ENCODE measurements around the gene TARS2. TPM values are rescaled to one million over a fixed set of nuclear protein-coding genes. Genes with fewer than 3 reads are reported as not detected.
A peak's percentile ranks its signal among the peaks of the same experiment; 100 is the strongest.

TARS2 gene
- total RNA-seq, 2 donors from 2014 or later = 19.1 to 30.4 TPM

DNA sequence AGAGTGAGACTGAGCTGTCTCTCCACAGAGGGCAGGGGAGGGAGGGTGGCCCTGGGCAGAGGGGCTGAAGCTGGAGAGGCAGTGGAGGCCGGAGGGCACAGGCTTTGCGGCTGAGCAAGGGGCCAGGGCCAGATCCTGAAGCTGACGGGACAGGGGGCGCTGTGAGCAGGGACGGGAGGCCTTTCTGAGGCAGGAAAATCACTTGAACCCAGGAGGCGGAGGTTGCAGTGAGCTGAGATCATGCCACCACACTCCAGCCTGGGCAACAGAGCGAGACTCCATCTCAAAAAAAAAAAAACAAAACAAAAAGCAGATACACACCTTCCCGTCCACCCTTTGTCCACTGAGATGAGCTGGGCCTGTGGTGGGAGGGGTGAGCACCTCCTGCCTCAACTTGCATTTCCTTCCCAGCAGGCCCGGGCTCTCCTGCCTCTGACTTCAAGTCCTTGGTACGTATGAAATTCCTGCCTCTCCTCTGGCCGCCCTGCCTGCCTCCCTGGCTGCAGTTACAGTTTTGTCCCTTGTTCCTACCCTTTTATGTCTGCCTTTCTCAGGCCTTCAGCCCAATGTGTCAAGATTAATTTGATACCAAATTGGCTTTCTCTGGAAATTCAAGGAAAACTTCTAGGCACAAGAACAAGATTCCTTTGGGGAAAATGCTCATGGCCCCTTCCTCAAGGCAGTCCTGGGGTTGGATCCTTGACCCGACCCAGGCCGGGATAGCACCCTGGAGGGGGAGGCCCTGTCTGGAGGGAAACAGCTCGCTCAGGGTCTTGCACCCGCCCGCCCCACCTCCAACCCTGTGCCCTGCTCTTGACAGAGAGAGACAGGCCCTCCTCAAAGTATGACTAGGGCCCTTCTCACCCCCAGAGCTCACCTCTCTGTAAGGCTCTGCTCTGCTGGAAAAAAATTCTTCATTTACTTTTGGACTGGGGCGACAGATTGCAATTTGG is 50.8 kb downstream of the TARS2 start:
- Histone ChIP-seq H3K27ac (no peak overlapping the region), H3K9ac (ENCODE audit: low read depth in 2 of 2, low read length in 2 of 2) (no peak overlapping the region), H3K27me3 (no peaks in the 10 kb centered on the region), H3K36me3 (no peaks in the 10 kb centered on the region), H3K4me3 (no peak overlapping the region), H3K4me1 (peaks cover 2% of the 10 kb centered on the region), H3K9me3 (no peaks in the 10 kb centered on the region)
- DNase-seq = no peak
- TF ChIP-seq, protein P1, sequence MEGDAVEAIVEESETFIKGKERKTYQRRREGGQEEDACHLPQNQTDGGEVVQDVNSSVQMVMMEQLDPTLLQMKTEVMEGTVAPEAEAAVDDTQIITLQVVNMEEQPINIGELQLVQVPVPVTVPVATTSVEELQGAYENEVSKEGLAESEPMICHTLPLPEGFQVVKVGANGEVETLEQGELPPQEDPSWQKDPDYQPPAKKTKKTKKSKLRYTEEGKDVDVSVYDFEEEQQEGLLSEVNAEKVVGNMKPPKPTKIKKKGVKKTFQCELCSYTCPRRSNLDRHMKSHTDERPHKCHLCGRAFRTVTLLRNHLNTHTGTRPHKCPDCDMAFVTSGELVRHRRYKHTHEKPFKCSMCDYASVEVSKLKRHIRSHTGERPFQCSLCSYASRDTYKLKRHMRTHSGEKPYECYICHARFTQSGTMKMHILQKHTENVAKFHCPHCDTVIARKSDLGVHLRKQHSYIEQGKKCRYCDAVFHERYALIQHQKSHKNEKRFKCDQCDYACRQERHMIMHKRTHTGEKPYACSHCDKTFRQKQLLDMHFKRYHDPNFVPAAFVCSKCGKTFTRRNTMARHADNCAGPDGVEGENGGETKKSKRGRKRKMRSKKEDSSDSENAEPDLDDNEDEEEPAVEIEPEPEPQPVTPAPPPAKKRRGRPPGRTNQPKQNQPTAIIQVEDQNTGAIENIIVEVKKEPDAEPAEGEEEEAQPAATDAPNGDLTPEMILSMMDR (IDR thresholded peaks at IDR 0.05) = no peak
- intact Hi-C loops (cut with DNase I) = no loop called here

DNA sequence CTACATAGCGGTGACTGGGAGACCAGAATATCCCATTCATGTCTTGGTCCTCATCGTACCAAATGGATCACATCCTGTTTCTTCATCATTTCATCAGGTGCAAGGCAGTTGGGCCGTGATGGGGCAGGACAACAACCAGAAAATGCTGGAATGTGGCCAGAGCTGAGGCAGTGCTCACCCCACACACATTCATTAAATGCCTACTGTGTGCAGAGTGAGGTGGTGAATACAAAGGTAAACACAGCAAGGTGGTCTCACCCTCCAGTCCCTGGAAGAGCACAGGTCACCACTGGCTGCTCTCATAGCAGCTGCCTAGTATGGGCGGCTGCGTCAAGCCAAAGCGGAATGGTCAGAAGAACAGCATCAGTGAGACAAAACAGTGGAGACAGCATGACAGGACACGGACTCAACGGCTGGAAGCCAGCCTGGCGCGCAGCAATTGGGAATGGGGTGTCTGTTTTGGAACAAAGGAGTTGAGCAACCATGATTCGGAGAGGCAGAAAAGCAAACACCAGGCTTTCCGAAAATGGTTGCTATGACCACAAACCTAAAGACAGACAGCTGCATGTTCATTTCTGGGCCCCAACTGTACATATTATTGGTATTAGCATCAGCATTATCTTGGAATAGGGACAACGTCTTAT is 56.4 kb downstream of the TARS2 start:
- no peaks in the 10 kb centered on the region for H3K27me3 ChIP-seq
- H3K4me1 ChIP-seq = no peaks in the 10 kb centered on the region
- H3K27ac ChIP-seq = no peak overlapping the region
- no peak for DNase-seq
- no peaks in the 10 kb centered on the region for H3K9me3 ChIP-seq
- intact Hi-C loops (cut with DNase I) = no loop called here
- TF ChIP-seq, protein P1 (IDR thresholded peaks at IDR 0.05) = no peak
- no peaks in the 10 kb centered on the region for H3K36me3 ChIP-seq
- H3K9ac ChIP-seq (ENCODE audit: low read depth in 2 of 2, low read length in 2 of 2) = peak overlapping the region in 1 of 2 donors; percentile 39
- no peak overlapping the region for H3K4me3 ChIP-seq

GRCh38 chr1:150544204-150544603 is 57.0 kb downstream of the TARS2 start:
- Histone ChIP-seq H3K9ac (ENCODE audit: low read depth in 2 of 2, low read length in 2 of 2) (no peak overlapping the region), H3K27ac (no peak overlapping the region), H3K4me3 (no peak overlapping the region)

GRCh38 chr1:150545486-150546032 is 58.3 kb downstream of the TARS2 start:
- no peak overlapping the region for H3K4me3 ChIP-seq
- H3K9me3 ChIP-seq = no peaks in the 10 kb centered on the region
- no peak overlapping the region for H3K27ac ChIP-seq

More at GRCh38 chr1:150544204-150544603, 57.0 kb downstream of the TARS2 start:
- H3K4me1 ChIP-seq = no peaks in the 10 kb centered on the region
- H3K27me3 ChIP-seq = no peaks in the 10 kb centered on the region
- DNase-seq = no peak
- TF ChIP-seq, protein P1 (IDR thresholded peaks at IDR 0.05) = no peak
- H3K36me3 ChIP-seq = no peaks in the 10 kb centered on the region
- no peaks in the 10 kb centered on the region for H3K9me3 ChIP-seq
- intact Hi-C loops (cut with DNase I) = no loop called here

More at GRCh38 chr1:150545486-150546032, 58.3 kb downstream of the TARS2 start:
- Histone ChIP-seq H3K9ac (ENCODE audit: low read depth in 2 of 2, low read length in 2 of 2) (no peak overlapping the region), H3K4me1 (no peaks in the 10 kb centered on the region), H3K27me3 (no peaks in the 10 kb centered on the region), H3K36me3 (no peaks in the 10 kb centered on the region)
- DNase-seq = no peak
- intact Hi-C loops (cut with DNase I) = no loop called here
- TF ChIP-seq, protein P1 (IDR thresholded peaks at IDR 0.05) = no peak

All from colonic mucosa (tissue), 4 donors.